ENCODE results near the gene AHNAK.

DNA sequence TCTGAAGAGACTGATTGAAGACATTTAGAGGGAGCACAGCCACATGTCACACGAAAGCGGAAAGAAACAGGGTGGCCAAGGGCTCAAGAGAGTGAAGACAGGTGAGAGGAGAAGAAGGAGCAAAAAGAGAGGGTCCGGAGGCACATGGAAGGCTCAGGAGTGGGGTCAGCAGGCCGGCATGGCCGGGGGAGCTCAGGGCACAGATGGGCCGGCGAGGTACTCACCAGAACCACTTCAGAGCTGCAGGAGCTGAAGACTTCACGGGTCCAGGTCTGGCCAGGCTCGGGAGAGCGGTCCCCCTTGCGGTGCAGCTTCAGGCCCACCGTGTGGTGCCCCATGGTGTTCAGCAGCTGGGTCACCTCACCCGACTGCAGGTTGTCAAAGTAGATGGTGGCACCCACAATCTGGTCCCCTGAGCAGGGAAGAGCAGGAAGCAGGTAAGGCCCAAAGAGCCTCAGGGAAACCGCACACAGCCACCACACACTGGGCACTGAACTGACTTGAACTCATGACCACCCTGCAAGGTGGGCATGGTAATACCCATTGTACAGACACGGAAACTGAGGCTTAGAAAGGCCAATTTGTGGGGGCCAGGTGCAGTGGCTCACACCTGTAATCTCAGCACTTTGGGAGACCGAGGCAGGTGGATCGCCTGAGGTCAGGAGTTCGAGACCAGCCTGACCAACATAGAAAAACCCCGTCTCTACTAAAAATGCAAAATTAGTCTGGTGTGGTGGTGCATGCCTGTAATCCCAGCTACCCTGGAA is 11.6 kb downstream of the AHNAK start:
- TF ChIP-seq CTCF (IDR thresholded peaks at IDR 0.05) = no peak
- no peak for TF ChIP-seq POLR2A (IDR thresholded peaks at IDR 0.05)
